GM19035 (cell line): ENCODE data around the gene KCNIP4.

ENCODE experiments used
- ATAC-seq: cut with Tn5 transposase; IDR thresholded peaks from one replicate; pipeline ENCODE4 v1.9.1; 2021; ENCODE audit not compliant: unreplicated experiment

KCNIP4 gene

GRCh38 chr4:21596521-21596920, 352.1 kb downstream of the KCNIP4 start:
- ATAC-seq = no peak

GRCh38 chr4:21593671-21594001, 354.9 kb downstream of the KCNIP4 start:
- no peak for ATAC-seq

- ATAC-seq = no peak
These were observed 355.5 kb downstream of the KCNIP4 start for GRCh38 chr4:21592970-21593670.

- no peak for ATAC-seq
These were observed 371.5 kb downstream of the KCNIP4 start for GRCh38 chr4:21577056-21577455.

GRCh38 chr4:21571100-21571499, 377.5 kb downstream of the KCNIP4 start:
- ATAC-seq = no peak

GRCh38 chr4:21569638-21570037, 378.9 kb downstream of the KCNIP4 start:
- ATAC-seq = no peak

- no peak for ATAC-seq
These were observed 393.5 kb downstream of the KCNIP4 start for GRCh38 chr4:21555083-21555482.

GRCh38 chr4:21554500-21554899, 394.1 kb downstream of the KCNIP4 start:
- no peak for ATAC-seq

GRCh38 chr4:21554066-21554465, 394.5 kb downstream of the KCNIP4 start:
- ATAC-seq = no peak

- no peak for ATAC-seq
These were observed 396.1 kb downstream of the KCNIP4 start for GRCh38 chr4:21552455-21552854.

GRCh38 chr4:21544955-21545354, 403.6 kb downstream of the KCNIP4 start:
- ATAC-seq = no peak

GRCh38 chr4:21544415-21544814, 404.2 kb downstream of the KCNIP4 start:
- ATAC-seq = no peak

GRCh38 chr4:21543514-21543913, 405.1 kb downstream of the KCNIP4 start:
- ATAC-seq = no peak

GRCh38 chr4:21535898-21536297, 412.7 kb downstream of the KCNIP4 start:
- no peak for ATAC-seq

GRCh38 chr4:21531048-21531447, 417.5 kb downstream of the KCNIP4 start:
- ATAC-seq = no peak

GRCh38 chr4:21529214-21529613, 419.4 kb downstream of the KCNIP4 start:
- no peak for ATAC-seq

GRCh38 chr4:21522296-21522695, 426.3 kb downstream of the KCNIP4 start:
- ATAC-seq = no peak

GRCh38 chr4:21517126-21517859, 431.3 kb downstream of the KCNIP4 start:
- no peak for ATAC-seq

GRCh38 chr4:21514022-21514694, 434.4 kb downstream of the KCNIP4 start:
- ATAC-seq = no peak

- ATAC-seq = no peak
These were observed 436.2 kb downstream of the KCNIP4 start for GRCh38 chr4:21512353-21512752.

GRCh38 chr4:21507439-21507838, 441.1 kb downstream of the KCNIP4 start:
- no peak for ATAC-seq

GRCh38 chr4:21490682-21491081, 457.9 kb downstream of the KCNIP4 start:
- no peak for ATAC-seq
